GM21447 (cell line): ENCODE measurements around the gene MYOF.
"Not testable (repeated sequence)": the region's sequence is repeated elsewhere in the genome, so short reads cannot be mapped to it uniquely, and the experiment has no call there.

Experiments used
- ATAC-seq: cut with Tn5 transposase; IDR thresholded peaks from one replicate; pipeline ENCODE4 v1.9.1; 2021; ENCODE audit not compliant: unreplicated experiment

MYOF gene

GRCh38 chr10:93352638-93353383 lies 129.3 kb downstream of the MYOF start:
- ATAC-seq = no peak

- ATAC-seq = no peak
These were observed 135.4 kb downstream of the MYOF start for GRCh38 chr10:93346694-93347093.

GRCh38 chr10:93346108-93346507 lies 136.0 kb downstream of the MYOF start:
- ATAC-seq = no peak

GRCh38 chr10:93344691-93345090 lies 137.4 kb downstream of the MYOF start:
- no peak for ATAC-seq

GRCh38 chr10:93342921-93343320 lies 139.2 kb downstream of the MYOF start:
- ATAC-seq = no peak

- ATAC-seq = no peak
These were observed 139.8 kb downstream of the MYOF start for GRCh38 chr10:93342366-93342765.

GRCh38 chr10:93337309-93337721 lies 144.8 kb downstream of the MYOF start:
- no peak for ATAC-seq

GRCh38 chr10:93336678-93337077 lies 145.5 kb downstream of the MYOF start:
- ATAC-seq = no peak

GRCh38 chr10:93336110-93336509 lies 146.0 kb downstream of the MYOF start:
- no peak for ATAC-seq

GRCh38 chr10:93334901-93335327 lies 147.2 kb downstream of the MYOF start:
- ATAC-seq = no peak

GRCh38 chr10:93334181-93334580 lies 148.0 kb downstream of the MYOF start:
- no peak for ATAC-seq

GRCh38 chr10:93333278-93333978 lies 148.7 kb downstream of the MYOF start:
- no peak for ATAC-seq

GRCh38 chr10:93330824-93331223 lies 151.3 kb downstream of the MYOF start:
- no peak for ATAC-seq

- ATAC-seq = no peak
These were observed 162.2 kb downstream of the MYOF start for GRCh38 chr10:93319896-93320295.

GRCh38 chr10:93319096-93319495 lies 163.0 kb downstream of the MYOF start:
- no peak for ATAC-seq

GRCh38 chr10:93315246-93315645 lies 166.9 kb downstream of the MYOF start:
- ATAC-seq = no peak

- ATAC-seq = not testable (repeated sequence)
These were observed 167.5 kb downstream of the MYOF start for GRCh38 chr10:93314656-93315055.

GRCh38 chr10:93313798-93314197 lies 168.3 kb downstream of the MYOF start:
- ATAC-seq = peak; percentile 57

- ATAC-seq = no peak
These were observed 173.1 kb downstream of the MYOF start for GRCh38 chr10:93309062-93309461.

- ATAC-seq = no peak
These were observed 177.0 kb downstream of the MYOF start for GRCh38 chr10:93305122-93305521.

- no peak for ATAC-seq
These were observed 181.2 kb downstream of the MYOF start for GRCh38 chr10:93300981-93301380.

GRCh38 chr10:93300288-93300917 lies 181.7 kb downstream of the MYOF start:
- no peak for ATAC-seq
